Ecto neural progenitor cell (in vitro differentiated cells): Measurements from ENCODE around the gene LRRC75B.
"Not testable (repeated sequence)": the region's sequence is repeated elsewhere in the genome, so short reads cannot be mapped to it uniquely, and the experiment has no call there.

Experiments used
- DNase-seq: peaks from one replicate; pipeline ENCODE4 v3.0.0-alpha.2; 2018; ENCODE audit warnings: low spot score

Gene LRRC75B

GRCh38 chr22:24602847-24603769 lies 10.2 kb upstream of the LRRC75B start, which contains the start of gene GGT1:
Gene GGT1, plus strand, starts transcription at chr22:24603193. Its CDS starts 7,889 bp downstream, at chr22:24611082.
- DNase-seq = peak; percentile 52

- DNase-seq = not testable (repeated sequence)
Observed at GRCh38 chr22:24602105-24602749, 9.4 kb upstream of the LRRC75B start.

- no peak for DNase-seq
Observed at GRCh38 chr22:24601217-24602104, 8.6 kb upstream of the LRRC75B start.

- DNase-seq = not testable (repeated sequence)
Observed at GRCh38 chr22:24599958-24600715, 7.3 kb upstream of the LRRC75B start.

GRCh38 chr22:24599514-24599913 lies 6.6 kb upstream of the LRRC75B start:
- no peak for DNase-seq

GRCh38 chr22:24597076-24597475 lies 4.2 kb upstream of the LRRC75B start:
- not testable (repeated sequence) for DNase-seq

- DNase-seq = no peak
Observed at GRCh38 chr22:24595863-24596262, 3.0 kb upstream of the LRRC75B start.

GRCh38 chr22:24595228-24595627 lies 2.4 kb upstream of the LRRC75B start:
- DNase-seq = no peak

- peak; percentile 53 for DNase-seq
Observed at GRCh38 chr22:24594569-24595120, 1.8 kb upstream of the LRRC75B start.

GRCh38 chr22:24593836-24594568 lies 1.1 kb upstream of the LRRC75B start:
- peak; percentile 44 for DNase-seq

GRCh38 chr22:24593559-24593835 lies 624 bp upstream of the LRRC75B start:
- not testable (repeated sequence) for DNase-seq

- peak; percentile 50 for DNase-seq
Observed at GRCh38 chr22:24592058-24592850, 619 bp downstream of the LRRC75B start.

GRCh38 chr22:24591286-24591830 lies 1.5 kb downstream of the LRRC75B start:
- DNase-seq = no peak

- DNase-seq = no peak
Observed at GRCh38 chr22:24590596-24591173, 2.2 kb downstream of the LRRC75B start.

- DNase-seq = no peak
Observed at GRCh38 chr22:24589518-24590030, 3.3 kb downstream of the LRRC75B start.

GRCh38 chr22:24588757-24589481 lies 4.0 kb downstream of the LRRC75B start:
- no peak for DNase-seq

- DNase-seq = no peak
Observed at GRCh38 chr22:24588381-24588756, 4.5 kb downstream of the LRRC75B start.

- DNase-seq = no peak
Observed at GRCh38 chr22:24587948-24588347, 4.9 kb downstream of the LRRC75B start.
